Panc1 (cell line): ENCODE measurements around the gene DNAJC4. TPM values are rescaled to one million over a fixed set of nuclear protein-coding genes. Genes with fewer than 3 reads are reported as not detected.
A peak's percentile ranks its signal among the peaks of the same experiment; 100 is the strongest.

Source experiments
- ATAC-seq: fragments of 200-7000 bp; cut with Tn5 transposase; 2 replicates; pipeline ENCODE4 v1.9.1; 2020; ENCODE audit warnings: mild to moderate bottlenecking, moderate library complexity
- BruUV-seq: library from RNA; stranded (reverse); fragments of 400-500 nt; replicated peaks from 2 replicates; lab custom pipeline; 2021; lab: Mats Ljungman, UMichigan
- CTCF ChIA-PET: fragments of 300-600 bp; sonication (Branson Sonifier 250); formaldehyde crosslinking; loops from one replicate; lab custom pipeline; 2022; ENCODE audit warnings: antibody characterized with exemption; lab: Charles Lee
- POLR2A ChIA-PET: fragments of 300-600 bp; sonication (Branson Sonifier 250); formaldehyde crosslinking; loops from one replicate; lab custom pipeline; 2022; ENCODE audit warnings: antibody characterized with exemption; lab: Charles Lee
- DNase-seq: peaks from one replicate; pipeline ENCODE4 v3.0.0-alpha.2; 2010; ENCODE audit warnings: low read depth, low spot score
- H3K27ac ChIP-seq: 2 replicates; pipeline ENCODE4 v1.5.1; 2011; ENCODE audit warnings: mild to moderate bottlenecking, low read length, inconsistent platforms
- H3K27me3 ChIP-seq: fragments of 200-500 bp; sonication (Bioruptor generic); 2 replicates; pipeline ENCODE4 v1.6.0; 2014; ENCODE audit warnings: low read length, inconsistent platforms; ENCODE audit not compliant: control insufficient read depth, insufficient read depth
- H3K36me3 ChIP-seq: fragments of 200-500 bp; sonication (Bioruptor generic); 2 replicates; pipeline ENCODE4 v1.5.1; 2014; ENCODE audit warnings: inconsistent platforms, mild to moderate bottlenecking, low read length, moderate library complexity; ENCODE audit not compliant: control insufficient read depth, insufficient read depth
- H3K4me1 ChIP-seq: 2 replicates; pipeline ENCODE4 v1.5.1; 2011; ENCODE audit warnings: inconsistent platforms, mild to moderate bottlenecking, low read length, moderate library complexity; ENCODE audit not compliant: control insufficient read depth, insufficient read depth
- H3K4me3 ChIP-seq, 2 experiments: 2 replicates each; pipeline ENCODE4 v1.5.1; 2011 to 2012; ENCODE audit warnings: low read depth in 2 of 2, low read length in 2 of 2, mild to moderate bottlenecking in 2 of 2, inconsistent platforms in 1 of 2, moderate library complexity in 1 of 2
- H3K9me3 ChIP-seq: fragments of 200-500 bp; sonication (Bioruptor generic); 2 replicates; pipeline ENCODE4 v1.5.1; 2014; ENCODE audit warnings: low read depth, mild to moderate bottlenecking, inconsistent platforms, low read length, moderate library complexity; ENCODE audit not compliant: control insufficient read depth, insufficient read depth
- CTCF ChIP-seq: fragments of 450-650 bp; IDR thresholded peaks from 2 replicates; pipeline ENCODE4 v1.5.1; 2017; ENCODE audit warnings: mild to moderate bottlenecking
- POLR2AphosphoS5 ChIP-seq: IDR thresholded peaks from 2 replicates; pipeline ENCODE4 v1.6.1; 2012; ENCODE audit warnings: mild to moderate bottlenecking, low read depth, low read length, moderate library complexity
- REST ChIP-seq, 2 experiments: IDR thresholded peaks; 2 replicates each; pipeline ENCODE4 v1.6.1; 2011 to 2012; ENCODE audit warnings: low read depth in 2 of 2, control low read depth in 1 of 2, low read length in 1 of 2, mild to moderate bottlenecking in 1 of 2, moderate library complexity in 1 of 2; ENCODE audit not compliant: insufficient read depth in 1 of 2
- SIN3A ChIP-seq: IDR thresholded peaks from 2 replicates; pipeline ENCODE4 v1.6.1; 2012; ENCODE audit warnings: low read depth, mild to moderate bottlenecking, low read length, moderate library complexity, borderline replicate concordance; ENCODE audit not compliant: insufficient read depth
- TCF7L2 ChIP-seq: IDR thresholded peaks from 2 replicates; pipeline ENCODE4 v1.6.1; 2011; ENCODE audit warnings: mild to moderate bottlenecking, low read depth, low read length, inconsistent platforms
- in situ Hi-C: cut with HindIII; loops from 2 replicates; pipeline ENCODE4 v1.10.0; 2016; ENCODE audit warnings: low sequenced_read_pairs, low pct_unique_long_range_greater_than_20kb
- intact Hi-C: fragments of 100-400 bp; cut with micrococcal nuclease; formaldehyde crosslinking; loops from one replicate; pipeline ENCODE4 v1.10.0; 2022; ENCODE audit not compliant: unreplicated experiment
- total RNA-seq: library from RNA; stranded (reverse); gene quantifications from one replicate; pipeline ENCODE4 v1.2.1, GENCODE V29; 2021; ENCODE audit not compliant: unreplicated experiment

Gene DNAJC4
- total RNA-seq, 1 experiment from 2014 or later = 41.0 TPM

- ChIA-PET CTCF (interaction anchor here (0.5 to 0.7 kb wide), 3 partner anchors 76 to 681 kb away, joined by 3 to 4 read pairs (median 3); partner anchors contain the start of gene TRMT112), POLR2A (interaction anchor here (1.0 kb wide), 1 partner anchor 13 kb away, joined by 9 read pairs; no protein-coding TSS in a partner anchor)
- H3K9me3 ChIP-seq = no peaks in the 10 kb centered on the region
- TF ChIP-seq POLR2AphosphoS5 (no peak), SIN3A (no peak), TCF7L2 (no peak), CTCF (no peak), REST (IDR thresholded peaks at IDR 0.05; ENCODE audit: insufficient read depth in 1 of 2, low read depth in 2 of 2, low read length in 1 of 2) (no peak)
- in situ Hi-C loops = no loop called here
- DNase-seq (peak; percentile 80), ATAC-seq (peak; percentile 81)
- peak overlapping the region; percentile 53 to 59 for H3K4me3 ChIP-seq
- H3K4me1 ChIP-seq = peaks cover 30% of the 10 kb centered on the region
- intact Hi-C loops = loop anchor here (10.0 kb wide), 1 partner anchor 64 kb away; the partner anchor contains the start of genes CATSPERZ and ESRRA
- no TSS peak for BruUV-seq
- H3K36me3 ChIP-seq = peaks cover 3% of the 10 kb centered on the region; the same call in 1 of the 2 replicates
- H3K27me3 ChIP-seq = no peaks in the 10 kb centered on the region
- H3K27ac ChIP-seq = peak overlapping the region; percentile 97; the same call in 1 of the 2 replicates
Observed at GRCh38 chr11:64241241-64241490, 10.8 kb downstream of the DNAJC4 start.

GRCh38 chr11:64241491-64242374 is 11.4 kb downstream of the DNAJC4 start:
- no peaks in the 10 kb centered on the region for H3K9me3 ChIP-seq
- no peak for TF ChIP-seq TCF7L2
- TF ChIP-seq REST (IDR thresholded peaks at IDR 0.05; ENCODE audit: insufficient read depth in 1 of 2, low read depth in 2 of 2, low read length in 1 of 2) = no peak
- peak; percentile 32; the same call in 1 of the 2 replicates for TF ChIP-seq POLR2AphosphoS5
- no peak; the same call in 1 of the 2 replicates for TF ChIP-seq SIN3A
- TF ChIP-seq CTCF = no peak
- peak overlapping the region; percentile 59 to 60 for H3K4me3 ChIP-seq
- POLR2A ChIA-PET = interaction anchor here (0.7 to 1.0 kb wide), 2 partner anchors 14 to 1503 kb away, joined by 7 to 9 read pairs; no protein-coding TSS in a partner anchor
- intact Hi-C loops (loop anchor here (10.0 kb wide), 1 partner anchor 63 kb away; the partner anchor contains the start of genes CATSPERZ and ESRRA), in situ Hi-C loops (no loop called here)
- H3K4me1 ChIP-seq = peaks cover 30% of the 10 kb centered on the region
- CTCF ChIA-PET = interaction anchor here (0.5 to 0.7 kb wide), 5 partner anchors 37 to 681 kb away, joined by 3 to 8 read pairs (median 4); partner anchors contain the start of gene TRMT112
- H3K27ac ChIP-seq = peak overlapping the region; percentile 68
- DNase-seq = no peak
- peaks cover 3% of the 10 kb centered on the region; the same call in 1 of the 2 replicates for H3K36me3 ChIP-seq
- H3K27me3 ChIP-seq = no peaks in the 10 kb centered on the region
- BruUV-seq = TSS peak; percentile 92
- ATAC-seq = peak; percentile 75
